ENCODE data around the gene LHX6.

DNA sequence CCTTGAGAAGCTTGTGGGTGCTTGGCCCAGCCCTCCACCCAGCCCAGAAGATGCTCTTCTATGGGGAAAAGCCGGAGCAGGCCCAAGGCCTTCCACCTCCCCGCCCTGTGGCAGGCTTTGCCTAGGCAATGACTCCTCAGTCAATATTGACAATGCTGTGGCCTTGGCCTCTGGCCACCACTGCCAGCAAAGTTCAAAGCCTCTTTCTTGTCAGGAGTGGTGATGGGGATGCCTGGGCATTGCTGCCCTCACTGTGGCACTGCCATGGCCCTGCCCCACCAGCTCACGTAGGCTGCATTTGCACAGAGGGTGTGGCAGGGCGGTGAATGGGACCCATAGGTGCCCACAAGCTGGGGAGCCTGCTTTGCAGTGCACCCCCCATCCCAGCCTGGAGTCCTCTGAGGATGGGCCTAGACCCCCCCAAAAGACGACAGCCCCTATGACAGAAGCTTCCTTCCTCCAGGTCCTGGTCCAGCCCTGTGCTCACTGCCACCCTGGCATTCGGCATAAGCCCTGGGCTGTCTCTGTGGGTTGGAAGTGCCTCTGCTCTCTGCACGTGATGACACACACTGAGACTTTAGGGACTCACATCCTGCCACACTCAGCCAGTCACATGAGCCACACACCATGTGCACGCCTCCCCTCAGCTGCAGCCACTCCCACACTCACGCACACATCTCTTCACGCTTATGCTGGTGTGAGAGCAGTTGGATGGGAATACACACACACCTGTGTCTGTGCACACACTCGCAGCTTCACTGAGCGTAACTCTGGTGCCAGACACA, 38.0 kb downstream of the LHX6 start:
- TF ChIP-seq, protein P1, sequence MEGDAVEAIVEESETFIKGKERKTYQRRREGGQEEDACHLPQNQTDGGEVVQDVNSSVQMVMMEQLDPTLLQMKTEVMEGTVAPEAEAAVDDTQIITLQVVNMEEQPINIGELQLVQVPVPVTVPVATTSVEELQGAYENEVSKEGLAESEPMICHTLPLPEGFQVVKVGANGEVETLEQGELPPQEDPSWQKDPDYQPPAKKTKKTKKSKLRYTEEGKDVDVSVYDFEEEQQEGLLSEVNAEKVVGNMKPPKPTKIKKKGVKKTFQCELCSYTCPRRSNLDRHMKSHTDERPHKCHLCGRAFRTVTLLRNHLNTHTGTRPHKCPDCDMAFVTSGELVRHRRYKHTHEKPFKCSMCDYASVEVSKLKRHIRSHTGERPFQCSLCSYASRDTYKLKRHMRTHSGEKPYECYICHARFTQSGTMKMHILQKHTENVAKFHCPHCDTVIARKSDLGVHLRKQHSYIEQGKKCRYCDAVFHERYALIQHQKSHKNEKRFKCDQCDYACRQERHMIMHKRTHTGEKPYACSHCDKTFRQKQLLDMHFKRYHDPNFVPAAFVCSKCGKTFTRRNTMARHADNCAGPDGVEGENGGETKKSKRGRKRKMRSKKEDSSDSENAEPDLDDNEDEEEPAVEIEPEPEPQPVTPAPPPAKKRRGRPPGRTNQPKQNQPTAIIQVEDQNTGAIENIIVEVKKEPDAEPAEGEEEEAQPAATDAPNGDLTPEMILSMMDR (IDR thresholded peaks at IDR 0.05) = no peak
- TF ChIP-seq SIN3A (IDR thresholded peaks at IDR 0.05; ENCODE audit: borderline replicate concordance, insufficient read depth, low read depth, low read length) (no peak), POLR2AphosphoS5 (IDR thresholded peaks at IDR 0.05; ENCODE audit: low read depth, low read length) (no peak), TCF7L2 (IDR thresholded peaks at IDR 0.05; ENCODE audit: low read depth, low read length) (no peak)
- TF ChIP-seq, protein P2, sequence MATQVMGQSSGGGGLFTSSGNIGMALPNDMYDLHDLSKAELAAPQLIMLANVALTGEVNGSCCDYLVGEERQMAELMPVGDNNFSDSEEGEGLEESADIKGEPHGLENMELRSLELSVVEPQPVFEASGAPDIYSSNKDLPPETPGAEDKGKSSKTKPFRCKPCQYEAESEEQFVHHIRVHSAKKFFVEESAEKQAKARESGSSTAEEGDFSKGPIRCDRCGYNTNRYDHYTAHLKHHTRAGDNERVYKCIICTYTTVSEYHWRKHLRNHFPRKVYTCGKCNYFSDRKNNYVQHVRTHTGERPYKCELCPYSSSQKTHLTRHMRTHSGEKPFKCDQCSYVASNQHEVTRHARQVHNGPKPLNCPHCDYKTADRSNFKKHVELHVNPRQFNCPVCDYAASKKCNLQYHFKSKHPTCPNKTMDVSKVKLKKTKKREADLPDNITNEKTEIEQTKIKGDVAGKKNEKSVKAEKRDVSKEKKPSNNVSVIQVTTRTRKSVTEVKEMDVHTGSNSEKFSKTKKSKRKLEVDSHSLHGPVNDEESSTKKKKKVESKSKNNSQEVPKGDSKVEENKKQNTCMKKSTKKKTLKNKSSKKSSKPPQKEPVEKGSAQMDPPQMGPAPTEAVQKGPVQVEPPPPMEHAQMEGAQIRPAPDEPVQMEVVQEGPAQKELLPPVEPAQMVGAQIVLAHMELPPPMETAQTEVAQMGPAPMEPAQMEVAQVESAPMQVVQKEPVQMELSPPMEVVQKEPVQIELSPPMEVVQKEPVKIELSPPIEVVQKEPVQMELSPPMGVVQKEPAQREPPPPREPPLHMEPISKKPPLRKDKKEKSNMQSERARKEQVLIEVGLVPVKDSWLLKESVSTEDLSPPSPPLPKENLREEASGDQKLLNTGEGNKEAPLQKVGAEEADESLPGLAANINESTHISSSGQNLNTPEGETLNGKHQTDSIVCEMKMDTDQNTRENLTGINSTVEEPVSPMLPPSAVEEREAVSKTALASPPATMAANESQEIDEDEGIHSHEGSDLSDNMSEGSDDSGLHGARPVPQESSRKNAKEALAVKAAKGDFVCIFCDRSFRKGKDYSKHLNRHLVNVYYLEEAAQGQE (IDR thresholded peaks at IDR 0.05; ENCODE audit: insufficient read depth in 1 of 2, low read depth in 2 of 2, low read length in 1 of 2) = no peak

Data from Panc1 (cell line).